GM03348 (cell line): ENCODE measurements around the gene ADAMTS10.
"Not testable (repeated sequence)": the region's sequence is repeated elsewhere in the genome, so short reads cannot be mapped to it uniquely, and the experiment has no call there.

Source experiments
- DNase-seq: peaks from one replicate; pipeline ENCODE4 v3.0.0; 2012; ENCODE audit warnings: low spot score

ADAMTS10 gene

GRCh38 chr19:8592231-8593009 is 18.1 kb downstream of the ADAMTS10 start:
- DNase-seq: peak; percentile 96

- DNase-seq: no peak
These were observed 21.3 kb downstream of the ADAMTS10 start for GRCh38 chr19:8589177-8589714.

GRCh38 chr19:8585894-8586750 is 24.4 kb downstream of the ADAMTS10 start:
- DNase-seq: peak; percentile 43

GRCh38 chr19:8584965-8585893 is 25.3 kb downstream of the ADAMTS10 start:
- DNase-seq: no peak

- peak; percentile 88 for DNase-seq
These were observed 29.7 kb downstream of the ADAMTS10 start for GRCh38 chr19:8580710-8581281.

GRCh38 chr19:8578642-8579265 is 31.8 kb downstream of the ADAMTS10 start:
- peak; percentile 86 for DNase-seq

- no peak for DNase-seq
These were observed 32.8 kb downstream of the ADAMTS10 start for GRCh38 chr19:8577741-8578140.

GRCh38 chr19:8577247-8577646 is 33.3 kb downstream of the ADAMTS10 start, which contains the start of gene MYO1F:
TSS of gene MYO1F (minus strand) at chr19:8577442. CDS start at chr19:8577309, 133 bp downstream.
- no peak for DNase-seq

GRCh38 chr19:8576273-8576993 is 34.1 kb downstream of the ADAMTS10 start:
- no peak for DNase-seq

GRCh38 chr19:8575467-8575997 is 35.0 kb downstream of the ADAMTS10 start:
- peak; percentile 36 for DNase-seq

- not testable (repeated sequence) for DNase-seq
These were observed 35.9 kb downstream of the ADAMTS10 start for GRCh38 chr19:8574619-8574922.

GRCh38 chr19:8573316-8573715 is 37.2 kb downstream of the ADAMTS10 start:
- no peak for DNase-seq

GRCh38 chr19:8571006-8571411 is 39.5 kb downstream of the ADAMTS10 start:
- DNase-seq: peak; percentile 77

GRCh38 chr19:8569066-8569771 is 41.3 kb downstream of the ADAMTS10 start:
- DNase-seq: peak; percentile 93

- DNase-seq: no peak
These were observed 42.9 kb downstream of the ADAMTS10 start for GRCh38 chr19:8567522-8568172.

- DNase-seq: no peak
These were observed 43.7 kb downstream of the ADAMTS10 start for GRCh38 chr19:8566855-8567254.

GRCh38 chr19:8564866-8565265 is 45.6 kb downstream of the ADAMTS10 start:
- not testable (repeated sequence) for DNase-seq

GRCh38 chr19:8561075-8561764 is 49.3 kb downstream of the ADAMTS10 start:
- DNase-seq: no peak
